SK-N-MC (cell line): ENCODE measurements around the gene POR.

Experiments
- EZH2 ChIP-seq: fragments of 200-600 bp; sonication (generic); IDR thresholded peaks from one replicate; pipeline ENCODE4 v1.6.1; 2017; ENCODE audit warnings: antibody characterized with exemption
- FOXP2 ChIP-seq: optimal IDR thresholded peaks from 2 replicates; pipeline ENCODE3; 2011; ENCODE audit warnings: mild to moderate bottlenecking, moderate library complexity; ENCODE audit not compliant: insufficient read depth; ENCODE audit errors: extremely low read length, control extremely low read depth
- POLR2AphosphoS5 ChIP-seq: IDR thresholded peaks from 2 replicates; pipeline ENCODE4 v1.6.1; 2012; ENCODE audit warnings: mild to moderate bottlenecking, low read depth, low read length, borderline replicate concordance

DNA sequence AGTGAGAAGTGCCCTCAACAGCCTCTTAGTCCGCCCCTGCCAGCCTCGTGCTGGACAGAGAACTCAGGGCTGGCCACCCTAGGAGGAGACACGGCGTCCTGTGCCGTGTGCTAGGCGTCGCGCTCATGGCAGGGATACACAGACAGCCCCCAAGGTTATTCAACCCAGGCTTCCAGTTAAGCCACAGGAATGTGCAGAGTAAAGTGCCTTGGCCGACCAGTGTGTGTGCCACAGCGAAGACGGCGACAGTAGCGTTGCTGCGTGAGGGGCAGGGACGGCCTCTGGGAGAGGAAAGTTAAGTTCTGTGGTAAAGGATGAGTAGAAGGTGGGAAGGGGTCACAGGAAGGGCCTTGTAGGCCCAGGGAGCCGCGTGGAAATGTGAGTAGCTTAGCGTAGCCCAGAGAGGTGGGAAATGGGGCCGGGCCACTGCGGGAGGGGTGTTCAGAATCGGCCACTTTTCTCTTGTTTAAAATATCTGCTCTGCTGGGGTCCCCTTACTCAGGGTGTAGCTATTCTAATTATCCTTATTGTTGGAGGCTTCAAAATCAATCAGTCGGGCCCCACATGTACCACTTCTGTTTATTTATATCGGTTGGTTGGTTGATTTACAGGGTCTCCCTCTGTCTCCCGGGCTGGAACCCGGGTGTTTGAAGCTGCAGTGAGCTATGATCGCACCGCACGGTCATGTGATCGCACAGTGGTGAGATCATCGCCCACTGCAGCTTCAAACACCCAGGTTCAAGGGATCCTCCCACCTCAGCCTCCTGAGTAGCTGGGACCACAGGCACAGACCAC lies 54.9 kb downstream of the POR start:
- TF ChIP-seq POLR2AphosphoS5 (no peak), EZH2 (no peak), FOXP2 (no peak)
